ENCODE results near the gene C1QTNF9. TPM values are rescaled to one million over a fixed set of nuclear protein-coding genes. Genes with fewer than 3 reads are reported as not detected.
"Not testable (repeated sequence)": the region's sequence is repeated elsewhere in the genome, so short reads cannot be mapped to it uniquely, and the experiment has no call there.

The C1QTNF9 gene
- total RNA-seq, 1 donor from 2014 or later: not detected

DNA sequence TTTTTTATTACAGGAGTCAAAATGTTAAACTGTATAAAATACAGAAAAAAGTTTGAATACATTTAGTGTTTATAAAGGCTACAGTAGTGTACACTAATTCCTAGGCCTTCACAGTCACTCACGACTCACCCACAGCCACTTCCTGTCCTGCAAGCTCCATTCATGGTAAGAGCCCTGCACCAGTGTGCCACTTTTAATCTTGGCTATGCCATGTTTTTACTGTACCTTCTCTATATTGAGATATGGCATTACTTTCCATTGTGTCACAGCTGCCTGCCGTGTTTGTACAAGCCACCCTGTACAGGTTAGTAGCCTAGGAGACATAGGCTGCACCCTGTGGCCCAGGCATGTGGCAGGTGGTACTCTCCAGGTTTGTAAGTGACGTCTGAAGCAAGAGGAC lies 32.1 kb downstream of the C1QTNF9 start:
- no peak for FAIRE-seq
- no peaks in the 10 kb centered on the region for H3K36me3 ChIP-seq (ENCODE audit: control insufficient read depth, insufficient read depth, low read length)
- H3K27me3 ChIP-seq (ENCODE audit: control insufficient read depth, insufficient read depth, low read length): no peaks in the 10 kb centered on the region
- H3K4me3 ChIP-seq (ENCODE audit: low read depth, low read length): no peak overlapping the region
- peak; percentile 67 for DNase-seq (ENCODE audit: low read depth)
- TF ChIP-seq CTCF (IDR thresholded peaks at IDR 0.05; ENCODE audit: insufficient read depth, low read length, severe bottlenecking): no peak

DNA sequence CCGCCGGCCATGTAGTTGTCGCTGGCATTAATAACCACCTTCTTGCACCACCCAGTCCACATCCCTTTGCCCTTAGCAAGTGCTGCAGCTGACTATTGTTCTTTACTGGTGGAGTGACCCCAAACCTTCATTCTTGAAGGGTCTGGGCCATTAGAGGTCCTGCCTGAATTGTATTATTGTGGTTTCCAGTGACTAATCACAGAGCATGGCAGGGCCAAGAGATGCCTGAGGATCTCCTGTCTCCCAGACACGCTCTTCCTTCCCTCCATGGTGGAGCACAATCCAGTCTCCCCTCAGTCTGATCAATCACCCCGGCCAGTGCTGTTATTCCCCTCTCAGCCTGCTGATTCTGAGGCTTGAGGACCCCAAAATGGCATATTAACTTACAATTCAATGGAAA lies 39.0 kb downstream of the C1QTNF9 start:
- Histone ChIP-seq H3K27me3 (ENCODE audit: control insufficient read depth, insufficient read depth, low read length) (no peaks in the 10 kb centered on the region), H3K36me3 (ENCODE audit: control insufficient read depth, insufficient read depth, low read length) (no peaks in the 10 kb centered on the region), H3K4me3 (ENCODE audit: low read depth, low read length) (no peak overlapping the region)
- FAIRE-seq (no peak), DNase-seq (ENCODE audit: low read depth) (peak; percentile 12)
- TF ChIP-seq CTCF (IDR thresholded peaks at IDR 0.05; ENCODE audit: insufficient read depth, low read length, severe bottlenecking): no peak

DNA sequence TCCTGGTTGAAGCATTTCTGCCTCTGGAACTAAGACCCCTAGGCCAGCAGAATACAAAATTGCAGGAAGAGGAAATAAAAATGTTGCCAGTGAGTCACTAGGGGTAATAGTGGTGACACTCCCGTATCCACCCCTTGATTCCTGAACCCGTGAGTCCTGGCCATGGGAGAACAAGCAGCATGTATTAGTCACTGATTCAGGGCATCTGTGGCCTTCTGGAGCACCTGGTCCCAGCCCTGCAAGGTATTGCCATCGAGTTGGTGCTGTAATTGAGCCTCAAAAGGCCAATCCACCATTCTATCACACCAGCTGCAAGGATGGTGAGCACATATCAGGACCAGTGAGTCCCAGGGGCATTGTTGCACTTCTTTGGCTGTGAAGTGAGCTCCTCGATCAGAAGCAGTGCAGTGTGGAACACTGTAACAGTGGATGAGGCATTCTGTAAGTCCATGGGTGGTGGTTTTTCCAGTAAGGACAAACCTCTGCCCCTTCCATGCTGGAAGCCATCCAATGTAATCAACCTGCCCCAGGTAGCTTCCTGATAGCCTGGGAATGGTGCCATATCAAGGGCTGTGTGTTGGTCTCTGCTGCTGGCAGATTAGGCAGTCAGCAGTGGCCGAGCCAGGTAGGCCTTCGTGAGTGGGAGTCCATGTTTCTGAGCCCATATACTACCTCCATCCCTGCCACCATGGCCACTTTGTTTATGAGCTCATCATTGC lies 39.6 kb downstream of the C1QTNF9 start:
- peak; percentile 85 for DNase-seq (ENCODE audit: low read depth)
- no peak for TF ChIP-seq CTCF (IDR thresholded peaks at IDR 0.05; ENCODE audit: insufficient read depth, low read length, severe bottlenecking)
- peak; percentile 97 for FAIRE-seq
- no peak overlapping the region for H3K4me3 ChIP-seq (ENCODE audit: low read depth, low read length)
- H3K27me3 ChIP-seq (ENCODE audit: control insufficient read depth, insufficient read depth, low read length): no peaks in the 10 kb centered on the region
- no peaks in the 10 kb centered on the region for H3K36me3 ChIP-seq (ENCODE audit: control insufficient read depth, insufficient read depth, low read length)

DNA sequence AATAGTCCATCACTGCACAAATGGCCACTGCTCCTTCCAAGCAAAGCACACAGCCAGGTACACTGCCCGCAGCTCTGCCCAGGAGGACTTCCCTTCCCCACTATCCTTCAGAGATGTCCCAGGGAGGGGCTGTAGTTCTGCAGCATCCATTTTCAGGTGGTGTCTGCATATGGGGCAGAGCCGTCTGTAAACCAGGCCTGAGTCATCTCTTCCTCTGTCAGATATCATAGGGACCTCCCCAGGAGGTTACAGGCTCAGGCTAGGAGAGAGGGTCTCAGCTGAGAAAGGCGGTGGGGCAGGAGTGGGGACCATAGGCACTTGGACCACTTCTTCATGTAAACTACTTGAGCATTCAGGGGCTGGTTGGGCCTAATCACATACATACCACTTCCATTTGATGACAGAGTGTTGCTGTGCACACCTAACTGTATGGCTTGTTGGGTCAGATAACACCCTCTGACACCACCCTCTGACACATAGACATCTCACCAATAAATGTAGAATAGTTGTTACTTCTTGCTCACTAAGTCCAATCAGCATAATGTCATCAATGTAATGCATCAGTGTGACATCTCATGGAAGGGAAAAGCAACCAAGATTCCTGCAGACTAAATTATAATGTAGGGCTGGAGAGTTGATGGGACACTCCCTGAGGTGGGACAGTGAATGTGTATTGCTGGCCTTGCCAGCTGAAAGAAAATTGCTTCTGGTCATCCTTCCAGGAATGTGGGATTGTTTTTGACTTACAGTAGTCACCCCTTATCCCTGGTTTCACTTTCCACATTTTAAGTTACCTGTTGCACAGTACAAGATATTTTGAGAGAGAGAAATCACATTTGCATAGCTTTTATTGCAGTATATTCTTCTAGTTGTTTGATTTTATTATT lies 40.6 kb downstream of the C1QTNF9 start:
- H3K27me3 ChIP-seq (ENCODE audit: control insufficient read depth, insufficient read depth, low read length); H3K36me3 ChIP-seq (ENCODE audit: control insufficient read depth, insufficient read depth, low read length); H3K4me3 ChIP-seq (ENCODE audit: low read depth, low read length): not testable (repeated sequence)
- FAIRE-seq (peak; percentile 64), DNase-seq (ENCODE audit: low read depth) (peak; percentile 68)

DNA sequence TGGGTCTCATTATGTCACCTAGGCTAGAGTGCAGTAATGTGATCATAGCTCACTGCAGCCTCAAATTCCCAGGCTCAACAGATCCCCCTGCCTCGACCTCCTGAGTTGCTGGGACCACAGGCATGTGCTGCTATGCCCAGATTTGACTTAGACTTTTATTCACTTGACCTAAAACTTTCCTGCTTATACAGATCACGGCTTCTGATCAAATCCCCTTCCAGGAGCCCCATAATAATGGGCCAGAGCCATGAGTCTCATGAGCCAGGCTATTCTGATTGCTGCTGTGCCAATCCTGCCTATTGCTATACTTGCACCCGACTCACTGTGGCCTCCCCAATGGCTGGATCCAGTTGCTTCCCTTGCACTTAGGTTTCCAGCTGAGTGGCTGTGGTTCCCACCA lies 42.0 kb downstream of the C1QTNF9 start:
- FAIRE-seq: no peak

More for the DNA sequence above, 42.0 kb downstream of the C1QTNF9 start:
- H3K4me3 ChIP-seq (ENCODE audit: low read depth, low read length): no peak overlapping the region
- no peaks in the 10 kb centered on the region for H3K36me3 ChIP-seq (ENCODE audit: control insufficient read depth, insufficient read depth, low read length)
- no peak for DNase-seq (ENCODE audit: low read depth)
- no peak for TF ChIP-seq CTCF (IDR thresholded peaks at IDR 0.05; ENCODE audit: insufficient read depth, low read length, severe bottlenecking)
- no peaks in the 10 kb centered on the region for H3K27me3 ChIP-seq (ENCODE audit: control insufficient read depth, insufficient read depth, low read length)

Data from bronchial epithelial cell (primary cell).